Measurements from ENCODE around the gene ZBTB7A.

ZBTB7A gene

GRCh38 chr19:4094291-4094690 is 27.6 kb upstream of the ZBTB7A start:
- in situ Hi-C loops (cut with HindIII; ENCODE audit: low sequenced_read_pairs), result no loop called here

DNA sequence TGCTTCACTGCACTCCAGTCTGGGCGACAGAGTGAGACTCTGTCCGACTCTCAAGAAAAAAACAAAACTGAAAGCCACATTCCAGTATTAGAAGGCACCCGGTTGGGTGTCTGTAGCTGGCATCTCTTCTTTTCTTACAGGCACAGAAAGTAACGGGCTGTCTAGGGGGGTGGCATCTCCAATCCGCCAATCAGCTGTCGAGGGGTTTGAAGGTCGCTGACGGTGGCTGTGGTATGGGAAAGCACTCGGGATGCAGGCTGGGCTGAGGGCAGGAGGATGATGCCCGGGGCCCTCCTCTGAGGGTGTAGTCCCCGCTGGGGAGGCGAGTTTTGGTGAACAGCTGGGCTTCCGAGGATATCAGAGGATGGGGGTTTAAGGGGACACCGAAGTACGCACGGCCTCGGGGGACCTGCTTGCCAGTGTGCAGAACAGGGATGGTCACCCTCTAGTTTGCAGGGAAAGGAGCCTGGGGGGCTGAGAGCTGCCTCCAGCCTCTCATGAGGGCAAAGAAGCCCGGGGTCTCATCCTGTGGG is 27.0 kb upstream of the ZBTB7A start:
- no peak for TF ChIP-seq CTCF (IDR thresholded peaks at IDR 0.05; ENCODE audit: low read depth, low read length)
- no peak overlapping the region for H3K4me3 ChIP-seq (ENCODE audit: low read depth, low read length)
- in situ Hi-C loops (cut with HindIII; ENCODE audit: low sequenced_read_pairs), result no loop called here
- no peak for DNase-seq (ENCODE audit: low read depth, low spot score)

More at GRCh38 chr19:4094291-4094690, 27.6 kb upstream of the ZBTB7A start:
- no peak overlapping the region for H3K4me3 ChIP-seq (ENCODE audit: low read depth, low read length)
- DNase-seq (ENCODE audit: low read depth, low spot score), result no peak
- no peak for TF ChIP-seq CTCF (IDR thresholded peaks at IDR 0.05; ENCODE audit: low read depth, low read length)

- TF ChIP-seq CTCF (IDR thresholded peaks at IDR 0.05; ENCODE audit: low read depth, low read length), result no peak
- H3K4me3 ChIP-seq (ENCODE audit: low read depth, low read length), result no peak overlapping the region
- no peak for DNase-seq (ENCODE audit: low read depth, low spot score)
- in situ Hi-C loops (cut with HindIII; ENCODE audit: low sequenced_read_pairs), result no loop called here
These were observed 23.9 kb upstream of the ZBTB7A start for GRCh38 chr19:4090356-4091220.

DNA sequence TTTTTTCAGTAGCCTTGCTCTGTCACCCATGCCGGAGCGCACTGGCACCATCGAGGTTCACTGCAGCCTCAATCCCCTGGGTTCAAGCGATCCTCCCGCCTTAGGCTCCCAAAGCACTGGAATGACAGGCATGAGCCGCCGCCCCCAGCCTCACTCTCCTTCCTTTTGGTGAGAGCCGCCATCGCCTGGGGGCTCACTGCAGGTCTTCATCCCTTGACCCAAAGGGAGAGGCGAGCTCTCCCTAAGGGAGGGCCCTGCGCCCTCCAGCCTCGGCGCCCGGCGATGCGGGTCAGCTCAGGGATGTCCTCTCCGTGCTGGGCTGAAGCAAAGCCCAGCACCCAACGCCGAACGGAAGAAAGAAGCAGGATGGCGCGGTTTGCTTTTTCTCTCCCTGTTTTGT is 23.2 kb upstream of the ZBTB7A start:
- TF ChIP-seq CTCF (IDR thresholded peaks at IDR 0.05; ENCODE audit: low read depth, low read length), result no peak
- DNase-seq (ENCODE audit: low read depth, low spot score), result no peak
- H3K4me3 ChIP-seq (ENCODE audit: low read depth, low read length), result no peak overlapping the region
- in situ Hi-C loops (cut with HindIII; ENCODE audit: low sequenced_read_pairs), result no loop called here

DNA sequence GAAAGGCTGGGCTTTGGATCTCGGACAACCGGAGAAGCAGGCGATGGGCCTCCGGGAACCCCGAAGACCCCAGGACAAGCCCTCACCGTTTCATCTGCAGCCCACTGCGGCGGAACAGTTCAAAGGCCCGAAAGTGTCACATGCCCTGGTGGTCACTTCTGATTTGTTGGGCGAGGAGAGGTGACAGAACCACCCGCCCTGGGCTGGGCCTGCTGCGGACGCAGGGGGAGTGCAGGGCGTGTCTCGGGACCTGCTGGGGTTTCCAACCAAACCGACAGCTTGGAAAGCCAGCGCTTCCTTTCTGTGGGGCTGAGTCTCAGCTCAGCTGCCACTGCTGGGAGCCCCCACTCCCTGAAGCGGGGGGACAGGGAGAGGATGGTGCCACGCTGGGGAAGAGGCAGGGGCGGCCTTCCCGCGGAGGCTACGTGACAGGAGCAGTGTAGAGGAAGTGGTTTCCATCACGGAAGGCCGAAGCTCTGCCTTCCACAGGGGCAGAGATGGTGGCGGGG is 22.8 kb upstream of the ZBTB7A start:
- no peak overlapping the region for H3K4me3 ChIP-seq (ENCODE audit: low read depth, low read length)

DNA sequence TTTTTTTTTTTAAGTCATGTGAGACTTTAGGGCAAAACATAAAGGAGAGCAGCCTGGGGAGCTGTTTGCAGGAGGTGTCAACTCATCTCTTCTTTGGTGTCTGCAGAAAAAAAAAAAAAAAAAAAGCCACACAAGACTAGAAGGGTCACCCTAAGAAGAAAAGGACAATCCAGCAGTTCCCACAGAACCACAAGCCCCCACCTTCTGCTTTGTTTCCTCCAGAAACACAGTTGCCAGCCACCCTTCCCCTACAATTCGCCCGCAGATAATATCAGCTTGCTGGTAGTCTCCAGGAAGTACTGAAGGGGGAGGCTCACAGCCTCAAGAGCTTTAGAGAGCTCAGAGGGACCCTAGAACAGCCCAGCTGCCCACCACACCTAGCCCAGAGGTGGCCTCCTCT is 22.3 kb upstream of the ZBTB7A start:
- no peak for TF ChIP-seq CTCF (IDR thresholded peaks at IDR 0.05; ENCODE audit: low read depth, low read length)
- no peak for DNase-seq (ENCODE audit: low read depth, low spot score)
- no peak overlapping the region for H3K4me3 ChIP-seq (ENCODE audit: low read depth, low read length)
- in situ Hi-C loops (cut with HindIII; ENCODE audit: low sequenced_read_pairs), result no loop called here

More for the DNA sequence above, 22.8 kb upstream of the ZBTB7A start:
- no peak for DNase-seq (ENCODE audit: low read depth, low spot score)
- no peak for TF ChIP-seq CTCF (IDR thresholded peaks at IDR 0.05; ENCODE audit: low read depth, low read length)
- in situ Hi-C loops (cut with HindIII; ENCODE audit: low sequenced_read_pairs), result no loop called here

Data from astrocyte of the spinal cord (primary cell).